DOHH2 (cell line): ENCODE results near the gene PRKD2.

Experiments used
- H3F3A ChIP-seq: fragments of 200-600 bp; sonication (generic), shearing (Covaris generic); 2 replicates; pipeline ENCODE4 v1.6.0; 2016; ENCODE audit warnings: antibody characterized with exemption, mild to moderate bottlenecking; ENCODE audit not compliant: control insufficient read depth, insufficient read depth
- H3K27ac ChIP-seq: fragments of 200-600 bp; sonication (generic); 2 replicates; pipeline ENCODE4 v1.5.1; 2014; ENCODE audit warnings: low read depth, mild to moderate bottlenecking, low read length, moderate library complexity
- H3K27me3 ChIP-seq: fragments of 200-600 bp; sonication (generic); 2 replicates; pipeline ENCODE4 v1.6.1; 2014; ENCODE audit warnings: mild to moderate bottlenecking, low read length, mixed read lengths; ENCODE audit not compliant: control insufficient read depth
- H3K36me3 ChIP-seq: fragments of 200-600 bp; sonication (generic); 2 replicates; pipeline ENCODE4 v1.6.1; 2014; ENCODE audit warnings: mild to moderate bottlenecking, low read length, moderate library complexity, mixed read lengths; ENCODE audit not compliant: control insufficient read depth
- H3K4me1 ChIP-seq: fragments of 200-600 bp; sonication (generic); 2 replicates; pipeline ENCODE4 v1.6.1; 2014; ENCODE audit warnings: mild to moderate bottlenecking, low read length, mixed read lengths; ENCODE audit not compliant: control insufficient read depth
- H3K4me2 ChIP-seq: fragments of 200-600 bp; sonication (generic); 2 replicates; pipeline ENCODE4 v1.6.0; 2014; ENCODE audit warnings: mild to moderate bottlenecking, low read length, moderate library complexity
- H3K4me3 ChIP-seq: fragments of 200-600 bp; sonication (generic); 2 replicates; pipeline ENCODE4 v1.5.1; 2014; ENCODE audit warnings: mild to moderate bottlenecking, low read length, mixed read lengths
- H3K79me2 ChIP-seq: fragments of 200-600 bp; sonication (generic); 2 replicates; pipeline ENCODE4 v1.6.1; 2014; ENCODE audit warnings: mild to moderate bottlenecking, low read length, mixed read lengths; ENCODE audit not compliant: control insufficient read depth
- H3K9me2 ChIP-seq: fragments of 200-600 bp; sonication (generic); replicated peaks from 2 replicates; pipeline ENCODE4 v1.6.1; 2014; ENCODE audit warnings: mild to moderate bottlenecking, low read length, mixed read lengths; ENCODE audit not compliant: control insufficient read depth
- H3K9me3 ChIP-seq: fragments of 200-600 bp; sonication (generic); 2 replicates; pipeline ENCODE4 v1.6.1; 2014; ENCODE audit warnings: antibody characterized with exemption, low read length, mixed read lengths; ENCODE audit not compliant: control insufficient read depth, insufficient read depth
- H4K20me1 ChIP-seq: fragments of 200-600 bp; sonication (generic); 2 replicates; pipeline ENCODE4 v1.6.0; 2014; ENCODE audit warnings: low read depth, mild to moderate bottlenecking, antibody characterized with exemption, low read length, moderate library complexity; ENCODE audit not compliant: control insufficient read depth, insufficient read depth
- EZH2phosphoT487 ChIP-seq: fragments of 200-600 bp; sonication (generic); IDR thresholded peaks from 2 replicates; pipeline ENCODE4 v1.6.1; 2017; ENCODE audit warnings: borderline replicate concordance, mild to moderate bottlenecking, antibody characterized with exemption, low read length, moderate library complexity, mixed read lengths
- TF ChIP-seq, protein P1 (sequence below): fragments of 200-600 bp; sonication (generic); IDR thresholded peaks from one replicate; pipeline ENCODE4 v1.5.1; 2014; ENCODE audit warnings: antibody characterized with exemption, mild to moderate bottlenecking, low read depth, low read length; ENCODE audit not compliant: poor library complexity, severe bottlenecking

The PRKD2 gene

GRCh38 chr19:46668662-46669061, 48.3 kb downstream of the PRKD2 start:
- Histone ChIP-seq H3F3A (no peaks in the 10 kb centered on the region), H3K27ac (no peak overlapping the region), H3K27me3 (peaks cover 5% of the 10 kb centered on the region), H3K4me1 (no peaks in the 10 kb centered on the region), H3K9me2 (no peaks in the 10 kb centered on the region), H3K4me2 (no peak overlapping the region), H3K79me2 (no peaks in the 10 kb centered on the region), H3K9me3 (no peaks in the 10 kb centered on the region), H4K20me1 (no peaks in the 10 kb centered on the region), H3K36me3 (peaks cover 12% of the 10 kb centered on the region), H3K4me3 (no peak overlapping the region)
- TF ChIP-seq EZH2phosphoT487: no peak
- TF ChIP-seq, protein P1, sequence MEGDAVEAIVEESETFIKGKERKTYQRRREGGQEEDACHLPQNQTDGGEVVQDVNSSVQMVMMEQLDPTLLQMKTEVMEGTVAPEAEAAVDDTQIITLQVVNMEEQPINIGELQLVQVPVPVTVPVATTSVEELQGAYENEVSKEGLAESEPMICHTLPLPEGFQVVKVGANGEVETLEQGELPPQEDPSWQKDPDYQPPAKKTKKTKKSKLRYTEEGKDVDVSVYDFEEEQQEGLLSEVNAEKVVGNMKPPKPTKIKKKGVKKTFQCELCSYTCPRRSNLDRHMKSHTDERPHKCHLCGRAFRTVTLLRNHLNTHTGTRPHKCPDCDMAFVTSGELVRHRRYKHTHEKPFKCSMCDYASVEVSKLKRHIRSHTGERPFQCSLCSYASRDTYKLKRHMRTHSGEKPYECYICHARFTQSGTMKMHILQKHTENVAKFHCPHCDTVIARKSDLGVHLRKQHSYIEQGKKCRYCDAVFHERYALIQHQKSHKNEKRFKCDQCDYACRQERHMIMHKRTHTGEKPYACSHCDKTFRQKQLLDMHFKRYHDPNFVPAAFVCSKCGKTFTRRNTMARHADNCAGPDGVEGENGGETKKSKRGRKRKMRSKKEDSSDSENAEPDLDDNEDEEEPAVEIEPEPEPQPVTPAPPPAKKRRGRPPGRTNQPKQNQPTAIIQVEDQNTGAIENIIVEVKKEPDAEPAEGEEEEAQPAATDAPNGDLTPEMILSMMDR: no peak

DNA sequence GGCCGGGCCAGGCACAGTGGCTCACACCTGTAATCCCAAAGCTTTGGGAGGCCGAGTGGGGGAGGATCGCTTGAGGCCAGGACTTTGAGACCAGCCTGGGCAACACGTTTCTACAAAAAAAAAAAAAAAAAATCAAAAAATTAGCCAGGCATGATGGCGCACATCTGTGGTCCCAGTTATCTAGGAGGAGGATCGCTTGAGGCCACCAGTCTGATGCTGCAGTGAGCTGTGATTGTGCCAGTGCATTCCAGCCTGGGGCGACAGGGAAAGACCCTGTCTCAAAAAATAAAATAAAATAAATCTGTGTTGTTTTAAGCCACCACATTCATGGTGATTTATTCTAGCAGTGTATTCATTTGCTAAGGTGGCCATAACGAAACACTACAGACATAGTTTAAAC, 51.8 kb downstream of the PRKD2 start:
- TF ChIP-seq, protein P1: no peak
- no peak for TF ChIP-seq EZH2phosphoT487
- no peaks in the 10 kb centered on the region for H3K9me3 ChIP-seq
- no peak overlapping the region for H3K27ac ChIP-seq
- H4K20me1 ChIP-seq: 0 out of 2 replicates have a peak, but pooled peaks cover 4% of the 10 kb centered on the region
- peaks cover 19% of the 10 kb centered on the region for H3K4me1 ChIP-seq
- H3K4me3 ChIP-seq: no peak overlapping the region
- no peaks in the 10 kb centered on the region for H3K9me2 ChIP-seq
- H3F3A ChIP-seq: peaks cover 4% of the 10 kb centered on the region
- no peaks in the 10 kb centered on the region for H3K36me3 ChIP-seq
- H3K27me3 ChIP-seq: peaks cover 15% of the 10 kb centered on the region
- no peak overlapping the region for H3K4me2 ChIP-seq
- H3K79me2 ChIP-seq: no peaks in the 10 kb centered on the region

GRCh38 chr19:46661735-46662592, 55.0 kb downstream of the PRKD2 start:
- TF ChIP-seq EZH2phosphoT487: no peak
- TF ChIP-seq, protein P1: peak; percentile 90
- H3K4me3 ChIP-seq: peak overlapping the region; percentile 74
- 0 out of 2 replicates have a peak, but pooled peaks cover 4% of the 10 kb centered on the region for H4K20me1 ChIP-seq
- H3K4me2 ChIP-seq: peak overlapping the region; percentile 92
- no peaks in the 10 kb centered on the region for H3K9me2 ChIP-seq
- H3K9me3 ChIP-seq: no peaks in the 10 kb centered on the region
- H3K36me3 ChIP-seq: no peaks in the 10 kb centered on the region
- no peaks in the 10 kb centered on the region for H3K79me2 ChIP-seq
- peaks cover 33% of the 10 kb centered on the region for H3K27me3 ChIP-seq
- H3K27ac ChIP-seq: no peak overlapping the region
- peaks cover 4% of the 10 kb centered on the region for H3F3A ChIP-seq
- peaks cover 30% of the 10 kb centered on the region for H3K4me1 ChIP-seq
